GM21723 (cell line): ENCODE measurements around the gene PNISR.
"Not testable (repeated sequence)": the region's sequence is repeated elsewhere in the genome, so short reads cannot be mapped to it uniquely, and the experiment has no call there.

ENCODE experiments used
- ATAC-seq: cut with Tn5 transposase; IDR thresholded peaks from one replicate; pipeline ENCODE4 v1.9.1; 2021; ENCODE audit warnings: mild to moderate bottlenecking, moderate library complexity; ENCODE audit not compliant: unreplicated experiment

PNISR gene

GRCh38 chr6:99424761-99425646 lies at the start of gene PNISR:
TSS of gene PNISR (minus strand) at chr6:99425308. CDS start at chr6:99414659, 10,649 bp downstream.
- peak; percentile 90 for ATAC-seq

GRCh38 chr6:99473730-99474129 lies 48.6 kb upstream of the PNISR start:
- no peak for ATAC-seq

GRCh38 chr6:99471638-99472037 lies 46.5 kb upstream of the PNISR start:
- no peak for ATAC-seq

- ATAC-seq: no peak
Observed at GRCh38 chr6:99467509-99468106, 42.5 kb upstream of the PNISR start.

GRCh38 chr6:99459133-99459532 lies 34.0 kb upstream of the PNISR start:
- not testable (repeated sequence) for ATAC-seq

GRCh38 chr6:99458319-99458718 lies 33.2 kb upstream of the PNISR start:
- ATAC-seq: no peak

- peak; percentile 63 for ATAC-seq
Observed at GRCh38 chr6:99446076-99446475, 21.0 kb upstream of the PNISR start.

- ATAC-seq: peak; percentile 87
Observed at GRCh38 chr6:99434702-99435530, 9.8 kb upstream of the PNISR start.

GRCh38 chr6:99432877-99433276 lies 7.8 kb upstream of the PNISR start:
- ATAC-seq: no peak

GRCh38 chr6:99431901-99432300 lies 6.8 kb upstream of the PNISR start:
- no peak for ATAC-seq

GRCh38 chr6:99427988-99428387 lies 2.9 kb upstream of the PNISR start:
- no peak for ATAC-seq

GRCh38 chr6:99426451-99426757 lies 1.3 kb upstream of the PNISR start:
- no peak for ATAC-seq

- peak; percentile 56 for ATAC-seq
Observed at GRCh38 chr6:99425647-99426450, 741 bp upstream of the PNISR start.

GRCh38 chr6:99424022-99424421 lies 1.1 kb downstream of the PNISR start:
- no peak for ATAC-seq

- no peak for ATAC-seq
Observed at GRCh38 chr6:99422912-99423311, 2.2 kb downstream of the PNISR start.

GRCh38 chr6:99416892-99417767 lies 8.0 kb downstream of the PNISR start:
- ATAC-seq: peak; percentile 87

GRCh38 chr6:99416226-99416625 lies 8.9 kb downstream of the PNISR start:
- ATAC-seq: no peak

- ATAC-seq: no peak
Observed at GRCh38 chr6:99415446-99415845, 9.7 kb downstream of the PNISR start.

GRCh38 chr6:99412065-99412464 lies 13.0 kb downstream of the PNISR start:
- ATAC-seq: no peak

- ATAC-seq: no peak
Observed at GRCh38 chr6:99409672-99410071, 15.4 kb downstream of the PNISR start.
